HG02759 (cell line): ENCODE results near the gene APOBEC3B.
"Not testable (repeated sequence)": the region's sequence is repeated elsewhere in the genome, so short reads cannot be mapped to it uniquely, and the experiment has no call there.

ENCODE experiments used
- ATAC-seq: cut with Tn5 transposase; IDR thresholded peaks from one replicate; pipeline ENCODE4 v1.9.1; 2021; ENCODE audit warnings: mild to moderate bottlenecking, moderate library complexity; ENCODE audit not compliant: unreplicated experiment

Gene APOBEC3B

GRCh38 chr22:38965614-38966379, 16.4 kb upstream of the APOBEC3B start:
- no peak for ATAC-seq

GRCh38 chr22:38966380-38966702, 15.8 kb upstream of the APOBEC3B start:
- ATAC-seq = no peak

- ATAC-seq = no peak
These were observed 15.2 kb upstream of the APOBEC3B start for GRCh38 chr22:38966942-38967341.

DNA sequence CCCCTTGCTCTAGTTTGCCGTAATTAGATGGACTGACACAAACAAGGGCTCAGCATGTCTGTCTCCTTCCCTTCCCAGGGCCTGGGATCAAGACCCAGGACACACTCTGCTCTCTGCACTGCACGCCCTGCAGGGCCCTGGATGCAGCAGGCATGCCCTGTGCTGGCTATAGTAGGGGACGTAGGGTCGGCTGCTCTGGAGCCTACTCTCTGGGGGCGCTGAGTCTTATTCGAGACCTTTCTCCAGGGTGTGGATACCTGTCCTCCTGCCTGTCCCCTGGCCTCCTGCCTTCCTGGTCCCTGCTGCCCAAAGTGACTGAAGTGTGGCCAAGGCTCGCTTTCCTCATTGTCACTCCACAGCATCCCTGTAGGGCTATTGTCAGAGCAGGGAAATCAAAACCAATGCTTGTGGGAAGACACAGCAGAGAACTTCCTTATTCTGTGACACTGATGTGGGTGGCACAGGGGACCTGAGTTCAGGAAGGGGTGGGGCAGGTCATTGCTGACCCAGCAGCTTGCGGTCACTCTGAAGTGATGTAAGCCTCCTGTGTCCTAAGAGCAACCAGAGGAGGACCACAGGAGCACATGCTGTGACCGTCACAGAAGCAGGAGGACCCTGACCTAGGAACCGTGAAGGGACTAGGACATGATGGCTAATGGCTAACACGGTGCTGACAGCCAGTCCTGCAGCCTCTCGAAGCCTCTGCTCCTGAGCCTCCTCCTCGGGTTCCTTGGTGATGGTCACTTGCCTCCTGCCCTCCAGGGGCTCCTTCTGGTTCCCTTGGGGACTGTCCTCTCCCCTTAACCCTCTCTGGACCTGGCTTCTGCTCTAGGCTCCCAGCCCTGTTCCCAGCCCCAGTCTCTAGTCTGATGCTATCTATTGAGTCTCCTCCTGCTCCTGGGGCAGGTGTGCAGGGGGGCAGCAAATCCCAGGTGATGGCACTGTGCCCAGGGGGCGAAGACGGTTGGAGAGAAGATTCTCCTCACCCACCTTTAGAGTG, 14.4 kb upstream of the APOBEC3B start:
- ATAC-seq = no peak

- no peak for ATAC-seq
These were observed 13.3 kb upstream of the APOBEC3B start for GRCh38 chr22:38968801-38969200.

DNA sequence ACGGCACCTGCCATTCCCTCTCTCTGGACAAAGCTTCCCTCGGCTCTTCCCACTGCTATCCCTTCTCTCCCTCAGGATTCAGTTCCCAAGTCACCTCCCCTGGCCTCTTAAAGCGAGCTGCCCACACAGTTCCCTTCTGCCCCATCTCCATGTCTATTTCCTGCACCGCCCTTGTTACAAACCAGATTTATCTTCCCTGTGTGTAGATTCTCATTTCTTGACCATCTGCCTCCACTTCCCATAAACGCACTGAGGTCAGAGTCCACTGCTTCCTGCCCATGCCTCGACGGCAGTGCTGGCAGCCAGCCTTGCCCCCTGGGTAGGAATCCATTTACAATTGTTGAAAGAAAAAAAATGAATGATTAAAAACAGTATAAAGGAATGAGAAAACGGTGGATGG, 11.6 kb upstream of the APOBEC3B start:
- no peak for ATAC-seq

- no peak for ATAC-seq
These were observed 10.9 kb upstream of the APOBEC3B start for GRCh38 chr22:38971202-38971601.

DNA sequence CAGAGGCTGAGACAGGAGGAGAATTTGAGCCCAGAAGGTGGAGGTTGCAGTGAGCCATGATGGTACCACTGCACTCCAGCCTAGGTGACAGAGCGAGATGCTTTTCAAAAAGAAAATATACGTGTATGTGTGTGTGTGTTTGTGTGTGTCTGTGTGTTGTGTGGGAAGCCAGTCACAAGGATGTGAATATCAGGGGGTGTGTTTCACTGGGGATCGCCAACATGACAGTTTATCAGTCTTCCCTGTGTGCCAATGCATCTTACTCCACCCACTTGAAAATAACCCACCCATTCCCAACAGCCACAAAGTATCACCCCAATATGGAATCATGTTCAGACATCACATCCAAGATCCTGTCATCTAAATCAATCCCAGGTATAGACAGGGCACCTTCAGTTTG, 10.4 kb upstream of the APOBEC3B start:
- ATAC-seq = no peak

DNA sequence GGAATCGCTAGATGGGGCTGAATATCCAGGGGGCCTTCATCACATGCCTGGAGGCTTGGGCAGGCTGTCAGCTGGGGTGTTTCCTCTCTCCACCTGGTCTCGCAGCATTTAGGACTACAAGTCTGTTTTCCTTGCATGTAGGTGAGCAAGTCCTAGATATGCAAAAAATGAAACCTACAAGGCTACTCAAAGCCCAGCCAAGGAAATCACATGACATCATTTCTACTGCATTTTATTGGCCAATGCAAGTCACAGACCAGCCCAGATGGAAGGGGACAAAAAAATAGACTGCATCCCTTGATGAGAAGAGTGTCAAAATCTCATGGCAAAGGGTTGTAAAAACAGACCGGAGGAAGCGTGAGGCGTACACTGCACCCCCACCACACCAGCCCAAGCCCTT, 9.6 kb upstream of the APOBEC3B start:
- no peak for ATAC-seq

GRCh38 chr22:38973289-38974169, 8.6 kb upstream of the APOBEC3B start:
- ATAC-seq = no peak

GRCh38 chr22:38974170-38974825, 7.8 kb upstream of the APOBEC3B start:
- no peak for ATAC-seq

DNA sequence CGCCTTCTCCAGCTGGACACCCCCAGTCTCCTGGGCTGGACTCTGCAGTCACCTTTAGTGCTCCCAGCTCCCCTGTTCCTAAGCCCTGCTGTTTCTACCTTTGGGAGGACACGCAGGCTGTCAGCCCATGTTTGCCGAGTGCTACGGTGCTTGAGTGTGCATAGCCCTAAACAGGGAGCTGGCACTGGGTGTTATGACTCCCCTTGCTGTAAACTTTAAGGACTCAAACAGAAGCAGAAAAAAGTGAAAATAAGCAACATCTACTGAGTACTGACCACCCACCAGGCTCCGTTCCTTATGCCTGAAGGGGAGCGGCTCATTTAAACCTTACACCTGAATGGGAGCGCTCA, 7.3 kb upstream of the APOBEC3B start:
- no peak for ATAC-seq

- ATAC-seq = not testable (repeated sequence)
These were observed 4.9 kb upstream of the APOBEC3B start for GRCh38 chr22:38977289-38977688.

GRCh38 chr22:38980587-38980986, 1.6 kb upstream of the APOBEC3B start:
- ATAC-seq = not testable (repeated sequence)

GRCh38 chr22:38981005-38981991, 849 bp upstream of the APOBEC3B start:
- no peak for ATAC-seq

GRCh38 chr22:38984224-38984623, 2.1 kb downstream of the APOBEC3B start:
- no peak for ATAC-seq

DNA sequence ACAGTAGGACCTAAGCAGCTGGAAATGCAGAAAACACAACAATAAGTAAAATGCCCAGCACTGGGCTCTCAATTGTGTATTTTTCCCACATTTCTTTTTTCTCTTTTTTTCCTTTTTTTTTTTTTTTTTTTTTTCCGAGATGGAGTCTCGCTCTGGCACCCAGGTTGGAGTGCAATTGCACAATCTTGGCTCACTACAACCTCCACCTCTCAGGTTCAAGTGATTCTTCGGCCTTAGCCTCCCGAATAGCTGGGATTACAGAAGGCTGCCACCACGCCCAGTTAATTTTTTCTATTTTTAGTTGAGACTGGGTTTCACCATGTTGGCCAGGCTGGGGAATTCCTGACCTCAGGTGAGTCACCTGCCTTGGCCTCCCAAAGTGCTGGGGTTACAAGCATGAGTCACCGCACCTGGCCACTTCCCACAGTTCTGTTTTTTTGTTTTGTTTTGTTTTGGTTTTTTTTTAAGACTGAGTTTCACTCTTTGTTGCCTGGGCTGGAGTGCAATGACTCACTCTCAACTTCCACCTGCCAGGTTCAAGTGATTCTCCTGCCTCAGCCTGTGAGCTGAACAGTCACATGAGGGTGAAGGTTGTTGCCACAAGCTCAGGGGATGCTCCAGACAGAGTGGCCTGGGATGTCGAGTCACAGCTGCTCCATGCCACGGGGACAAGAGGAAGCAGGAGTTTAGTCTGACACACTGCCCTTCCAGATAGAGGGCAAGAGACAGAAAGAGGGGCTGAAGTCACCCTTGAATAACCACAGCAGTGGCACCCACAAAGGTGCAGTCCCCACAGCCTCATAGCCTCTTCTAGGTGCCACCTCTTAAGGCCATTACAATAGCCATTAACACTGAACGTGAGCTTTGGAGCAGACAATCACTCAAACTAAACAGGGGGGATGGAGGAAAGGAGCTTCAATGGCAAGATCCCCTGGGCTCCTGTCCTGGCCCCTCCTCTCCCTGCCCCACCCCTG, 2.9 kb downstream of the APOBEC3B start:
- peak; percentile 73 for ATAC-seq

DNA sequence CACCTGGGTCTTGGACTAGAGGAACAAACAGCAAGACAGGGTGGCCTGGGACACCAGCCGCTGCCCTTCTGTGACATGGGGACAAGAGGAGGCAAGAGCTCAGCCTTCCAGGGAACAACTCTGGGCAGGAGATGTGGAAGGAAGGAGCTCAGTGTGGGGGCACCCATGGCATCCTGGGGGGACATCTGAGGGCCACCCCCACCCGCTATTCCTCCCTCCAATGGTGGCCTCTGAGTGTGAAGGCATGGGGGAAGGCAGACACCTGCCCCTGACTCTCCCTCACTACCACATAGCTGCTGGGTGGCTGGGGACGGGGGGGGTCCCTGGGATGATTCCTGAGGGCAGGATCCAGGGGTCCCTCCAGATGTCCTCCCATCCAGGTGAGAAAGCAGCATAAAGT, 4.5 kb downstream of the APOBEC3B start:
- no peak for ATAC-seq
